ENCODE results near the gene SERPINA5. TPM values are rescaled to one million over a fixed set of nuclear protein-coding genes. Genes with fewer than 3 reads are reported as not detected.
A peak's percentile ranks its signal among the peaks of the same experiment; 100 is the strongest.
"Not testable (repeated sequence)": the region's sequence is repeated elsewhere in the genome, so short reads cannot be mapped to it uniquely, and the experiment has no call there.

The SERPINA5 gene
- total RNA-seq, 1 experiment from 2014 or later, result 0.35 TPM

DNA sequence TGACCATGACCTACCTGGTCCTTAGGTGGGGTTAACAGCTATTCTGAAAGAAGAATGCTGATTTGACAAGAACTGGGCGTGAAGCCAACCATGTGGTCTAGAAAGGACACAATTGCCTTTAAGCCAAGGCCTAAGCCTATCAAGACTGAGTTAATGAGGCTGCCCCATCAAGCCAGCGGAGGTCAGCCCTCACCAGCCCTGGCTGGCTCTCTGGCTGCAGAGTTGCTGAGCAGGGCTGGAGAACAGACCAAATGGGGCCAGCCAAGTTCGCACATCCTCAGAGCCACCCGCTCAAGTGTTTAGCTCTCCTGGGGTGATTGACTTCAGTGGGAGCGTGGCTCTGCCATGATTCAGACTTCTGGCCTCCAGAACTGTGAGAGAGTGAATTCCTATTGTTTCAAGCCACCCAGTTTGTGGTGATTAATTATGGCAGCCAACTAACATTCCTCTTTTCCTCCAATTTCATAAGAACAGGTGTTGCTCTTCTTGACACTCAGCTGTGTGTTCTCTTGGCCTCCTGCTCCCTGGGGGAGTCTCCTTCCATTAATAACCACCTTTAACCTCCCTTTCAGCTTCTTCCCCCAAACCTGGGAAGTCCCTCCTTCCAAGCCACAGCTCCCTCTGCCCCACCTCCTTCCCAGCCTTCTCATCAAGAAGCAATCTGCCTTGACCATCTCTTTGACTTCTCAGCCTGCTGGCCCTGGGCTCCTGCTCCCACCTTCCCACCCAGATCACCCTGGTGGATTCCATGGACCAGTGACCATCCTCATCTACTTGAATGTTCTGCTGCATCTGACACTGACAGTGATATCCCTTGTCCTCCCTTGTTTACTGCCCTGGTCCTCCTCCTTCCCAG, 5.3 kb upstream of the SERPINA5 start:
- no TSS peak for BruUV-seq (replicated peaks)
- intact Hi-C loops (cut with micrococcal nuclease), result no loop called here
- ChIA-PET POLR2A (no interaction called here), CTCF (interaction anchor here (2.6 kb wide), 1 partner anchor 27 kb away, joined by 7 read pairs; no protein-coding TSS in a partner anchor)
- Mint-ChIP-seq H3K4me1 (ENCODE audit: insufficient read depth, unreplicated experiment) (peaks cover 8% of the 10 kb centered on the region), H3K9me3 (ENCODE audit: unreplicated experiment) (no peaks in the 10 kb centered on the region), H3K4me3 (ENCODE audit: unreplicated experiment) (no peak overlapping the region), H3K36me3 (ENCODE audit: insufficient read depth, unreplicated experiment) (no peaks in the 10 kb centered on the region), H3K27me3 (ENCODE audit: insufficient read depth, unreplicated experiment) (no peaks in the 10 kb centered on the region), H3K27ac (ENCODE audit: low read depth, unreplicated experiment) (no peak overlapping the region)
- DNase-seq (ENCODE audit: unreplicated experiment), result peak; percentile 61
- TF ChIP-seq, protein P1, sequence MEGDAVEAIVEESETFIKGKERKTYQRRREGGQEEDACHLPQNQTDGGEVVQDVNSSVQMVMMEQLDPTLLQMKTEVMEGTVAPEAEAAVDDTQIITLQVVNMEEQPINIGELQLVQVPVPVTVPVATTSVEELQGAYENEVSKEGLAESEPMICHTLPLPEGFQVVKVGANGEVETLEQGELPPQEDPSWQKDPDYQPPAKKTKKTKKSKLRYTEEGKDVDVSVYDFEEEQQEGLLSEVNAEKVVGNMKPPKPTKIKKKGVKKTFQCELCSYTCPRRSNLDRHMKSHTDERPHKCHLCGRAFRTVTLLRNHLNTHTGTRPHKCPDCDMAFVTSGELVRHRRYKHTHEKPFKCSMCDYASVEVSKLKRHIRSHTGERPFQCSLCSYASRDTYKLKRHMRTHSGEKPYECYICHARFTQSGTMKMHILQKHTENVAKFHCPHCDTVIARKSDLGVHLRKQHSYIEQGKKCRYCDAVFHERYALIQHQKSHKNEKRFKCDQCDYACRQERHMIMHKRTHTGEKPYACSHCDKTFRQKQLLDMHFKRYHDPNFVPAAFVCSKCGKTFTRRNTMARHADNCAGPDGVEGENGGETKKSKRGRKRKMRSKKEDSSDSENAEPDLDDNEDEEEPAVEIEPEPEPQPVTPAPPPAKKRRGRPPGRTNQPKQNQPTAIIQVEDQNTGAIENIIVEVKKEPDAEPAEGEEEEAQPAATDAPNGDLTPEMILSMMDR (IDR thresholded peaks at IDR 0.05; ENCODE audit: unreplicated experiment), result no peak

DNA sequence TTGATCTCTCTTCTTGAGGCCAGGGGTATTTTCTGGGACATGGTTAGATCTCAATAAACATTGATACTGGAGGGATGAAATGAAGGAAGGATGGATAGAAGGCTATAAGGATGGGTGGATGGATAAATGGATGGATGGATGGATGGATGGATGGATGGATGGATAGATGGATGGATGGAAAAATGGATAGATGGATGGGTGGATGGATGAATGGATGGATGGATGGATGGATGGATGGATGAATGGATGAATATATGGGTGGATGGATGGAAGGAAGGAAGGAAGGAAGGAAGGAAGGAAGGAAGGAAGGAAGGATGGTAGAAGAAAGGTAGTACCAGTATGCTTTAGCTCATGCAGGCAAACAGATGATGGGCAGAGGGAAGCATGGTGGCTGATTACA, 3.8 kb upstream of the SERPINA5 start:
- BruUV-seq (replicated peaks); H3K9me3 Mint-ChIP-seq (ENCODE audit: unreplicated experiment); H3K27ac Mint-ChIP-seq (ENCODE audit: low read depth, unreplicated experiment); DNase-seq (ENCODE audit: unreplicated experiment); H3K4me1 Mint-ChIP-seq (ENCODE audit: insufficient read depth, unreplicated experiment); intact Hi-C loops (cut with micrococcal nuclease); POLR2A ChIA-PET; H3K27me3 Mint-ChIP-seq (ENCODE audit: insufficient read depth, unreplicated experiment); H3K4me3 Mint-ChIP-seq (ENCODE audit: unreplicated experiment); H3K36me3 Mint-ChIP-seq (ENCODE audit: insufficient read depth, unreplicated experiment): not testable (repeated sequence)
- CTCF ChIA-PET, result interaction anchor here (2.6 kb wide), 1 partner anchor 29 kb away, joined by 7 read pairs; no protein-coding TSS in a partner anchor

GRCh38 chr14:94578712-94579111, 2.5 kb upstream of the SERPINA5 start:
- no TSS peak for BruUV-seq (replicated peaks)
- no peaks in the 10 kb centered on the region for H3K36me3 Mint-ChIP-seq (ENCODE audit: insufficient read depth, unreplicated experiment)
- no peak overlapping the region for H3K27ac Mint-ChIP-seq (ENCODE audit: low read depth, unreplicated experiment)
- TF ChIP-seq, protein P1 (IDR thresholded peaks at IDR 0.05; ENCODE audit: unreplicated experiment), result no peak
- H3K9me3 Mint-ChIP-seq (ENCODE audit: unreplicated experiment), result no peaks in the 10 kb centered on the region
- intact Hi-C loops (cut with micrococcal nuclease), result no loop called here
- DNase-seq (ENCODE audit: unreplicated experiment), result no peak
- POLR2A ChIA-PET, result no interaction called here
- no peaks in the 10 kb centered on the region for H3K27me3 Mint-ChIP-seq (ENCODE audit: insufficient read depth, unreplicated experiment)
- peaks cover 8% of the 10 kb centered on the region for H3K4me1 Mint-ChIP-seq (ENCODE audit: insufficient read depth, unreplicated experiment)
- CTCF ChIA-PET, result no interaction called here
- no peak overlapping the region for H3K4me3 Mint-ChIP-seq (ENCODE audit: unreplicated experiment)

- TF ChIP-seq, protein P1 (IDR thresholded peaks at IDR 0.05; ENCODE audit: unreplicated experiment), result no peak
- Mint-ChIP-seq H3K36me3 (ENCODE audit: insufficient read depth, unreplicated experiment) (no peaks in the 10 kb centered on the region), H3K4me3 (ENCODE audit: unreplicated experiment) (no peak overlapping the region), H3K27me3 (ENCODE audit: insufficient read depth, unreplicated experiment) (no peaks in the 10 kb centered on the region), H3K4me1 (ENCODE audit: insufficient read depth, unreplicated experiment) (peaks cover 8% of the 10 kb centered on the region), H3K27ac (ENCODE audit: low read depth, unreplicated experiment) (no peak overlapping the region), H3K9me3 (ENCODE audit: unreplicated experiment) (no peaks in the 10 kb centered on the region)
- DNase-seq (ENCODE audit: unreplicated experiment), result no peak
- no TSS peak for BruUV-seq (replicated peaks)
- POLR2A ChIA-PET, result interaction anchor here (3.1 kb wide), 1 partner anchor 17 kb away, joined by 12 read pairs; no protein-coding TSS in a partner anchor
- intact Hi-C loops (cut with micrococcal nuclease), result no loop called here
- CTCF ChIA-PET, result interaction anchor here (2.1 kb wide), 1 partner anchor 33 kb away, joined by 13 read pairs; no protein-coding TSS in a partner anchor
Observed at GRCh38 chr14:94582199-94582750, 1.0 kb downstream of the SERPINA5 start.
